OCI-M2 (cell line): ENCODE results near the gene TRAK1.

Experiments
- DNase-seq: peaks from one replicate; lab custom pipeline; 2025; ENCODE audit not compliant: unreplicated experiment; lab: John Stamatoyannopoulos, UW

Gene TRAK1

GRCh38 chr3:42066516-42067181, 24.5 kb upstream of the TRAK1 start:
- no peak for DNase-seq

- no peak for DNase-seq
Observed at GRCh38 chr3:42067326-42067725, 23.8 kb upstream of the TRAK1 start.

GRCh38 chr3:42068303-42069088, 22.7 kb upstream of the TRAK1 start:
- DNase-seq: no peak

DNA sequence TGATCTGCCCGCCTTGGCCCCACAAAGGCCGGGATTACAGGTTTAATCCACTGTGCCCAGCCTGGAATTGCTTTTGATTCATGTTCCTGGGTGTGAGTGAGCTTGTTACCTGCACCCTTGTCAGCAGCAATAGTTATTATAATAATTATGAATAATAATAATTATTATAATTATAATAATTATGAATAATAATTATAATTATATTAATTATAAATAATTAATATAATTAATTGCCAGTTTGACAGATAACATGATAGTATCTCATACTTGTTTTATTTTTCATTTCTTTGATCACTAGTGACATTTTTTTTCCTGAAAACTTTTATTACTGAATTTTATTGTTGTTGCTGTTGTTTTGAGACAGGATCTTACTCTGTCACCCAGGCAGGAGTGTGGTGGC, 21.1 kb upstream of the TRAK1 start:
- DNase-seq: no peak

DNA sequence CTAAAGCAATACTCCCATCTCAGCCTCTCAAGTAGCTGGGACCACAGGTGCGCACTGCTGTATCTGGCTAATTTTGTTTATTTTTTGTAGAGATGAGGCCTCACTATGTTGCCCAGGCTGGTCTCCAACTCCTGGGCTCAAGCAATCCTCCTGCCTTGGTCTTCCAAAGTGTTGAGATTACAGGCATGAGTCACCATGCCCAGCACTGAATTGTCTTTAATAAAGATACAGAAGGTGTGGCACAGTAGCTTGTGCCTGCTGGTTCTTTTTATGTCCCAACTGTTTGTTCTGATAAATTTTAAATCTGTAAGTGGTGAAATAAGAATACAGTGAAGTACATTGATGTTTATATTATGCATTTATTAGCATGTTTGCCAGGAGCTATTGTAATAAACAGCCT, 20.6 kb upstream of the TRAK1 start:
- no peak for DNase-seq

DNA sequence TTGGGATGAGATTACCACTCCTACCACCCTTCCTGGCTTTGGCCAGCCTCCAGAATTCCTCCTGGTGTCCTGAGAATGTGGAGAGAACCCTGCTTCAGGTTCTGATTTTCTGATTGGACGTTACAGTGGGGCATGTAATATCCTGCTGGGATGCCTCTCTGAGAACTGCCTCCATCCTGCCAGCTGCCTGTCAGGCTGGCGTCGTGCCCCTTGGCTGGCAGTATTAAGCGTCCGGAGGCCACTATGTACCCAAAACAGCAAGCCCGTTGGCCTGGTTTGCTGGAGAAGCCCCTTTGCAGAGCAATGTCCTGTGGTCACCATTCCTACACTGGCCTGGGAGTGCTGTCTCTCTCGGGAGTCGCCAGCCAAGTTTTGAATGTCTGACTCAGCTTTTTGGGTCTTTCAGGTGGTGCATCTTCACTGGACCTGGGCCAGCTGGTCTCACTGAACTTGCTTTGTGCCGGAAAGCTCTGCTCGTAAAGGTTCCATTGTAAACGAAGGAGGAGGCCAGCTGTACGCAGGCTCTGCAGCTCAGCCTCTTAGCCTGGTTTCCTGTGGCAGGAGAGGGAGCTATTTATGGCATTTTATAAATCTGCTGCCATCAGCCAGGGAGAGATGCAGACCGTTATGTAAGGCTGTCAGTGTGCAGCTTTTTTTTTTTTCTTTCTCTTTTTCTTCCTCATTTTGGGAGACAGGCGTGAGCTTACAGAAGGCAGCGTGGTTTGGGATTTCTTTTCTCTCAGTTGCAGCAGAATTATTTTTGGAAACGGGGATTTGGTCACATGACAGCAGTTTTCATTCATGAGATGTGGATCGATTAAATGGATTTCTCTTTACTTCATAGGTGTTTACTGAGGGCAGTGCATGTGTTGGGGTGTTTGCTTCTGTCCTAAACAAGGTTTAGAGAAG, 19.0 kb upstream of the TRAK1 start:
- DNase-seq: no peak

DNA sequence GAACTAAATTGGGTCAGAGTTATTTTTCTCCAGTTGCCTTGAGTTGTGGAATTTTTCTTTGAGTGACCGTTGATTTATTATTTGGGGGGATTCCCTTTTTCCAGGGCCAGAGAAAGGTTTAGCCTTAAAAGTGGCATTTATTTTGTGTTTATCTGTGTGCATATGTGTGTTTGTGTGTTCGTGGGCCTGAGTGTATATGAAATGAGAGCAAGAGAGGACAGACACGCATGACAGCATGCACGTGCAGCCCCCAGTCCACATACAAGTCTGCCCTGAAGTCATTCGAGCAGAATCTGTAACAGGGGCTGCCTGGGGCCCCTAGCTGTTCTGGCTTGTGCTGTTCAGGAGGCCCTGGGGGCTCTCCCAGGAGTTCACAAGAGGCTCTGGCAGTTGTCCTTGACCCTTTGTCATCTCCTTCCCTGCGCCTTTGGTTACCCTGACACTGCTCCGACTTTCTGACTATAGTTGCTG, 18.3 kb upstream of the TRAK1 start:
- DNase-seq: no peak

GRCh38 chr3:42077785-42078184, 13.4 kb upstream of the TRAK1 start:
- no peak for DNase-seq

- DNase-seq: no peak
Observed at GRCh38 chr3:42078677-42079076, 12.5 kb upstream of the TRAK1 start.

- no peak for DNase-seq
Observed at GRCh38 chr3:42079701-42080452, 11.3 kb upstream of the TRAK1 start.

GRCh38 chr3:42080453-42080872, 10.7 kb upstream of the TRAK1 start:
- no peak for DNase-seq

DNA sequence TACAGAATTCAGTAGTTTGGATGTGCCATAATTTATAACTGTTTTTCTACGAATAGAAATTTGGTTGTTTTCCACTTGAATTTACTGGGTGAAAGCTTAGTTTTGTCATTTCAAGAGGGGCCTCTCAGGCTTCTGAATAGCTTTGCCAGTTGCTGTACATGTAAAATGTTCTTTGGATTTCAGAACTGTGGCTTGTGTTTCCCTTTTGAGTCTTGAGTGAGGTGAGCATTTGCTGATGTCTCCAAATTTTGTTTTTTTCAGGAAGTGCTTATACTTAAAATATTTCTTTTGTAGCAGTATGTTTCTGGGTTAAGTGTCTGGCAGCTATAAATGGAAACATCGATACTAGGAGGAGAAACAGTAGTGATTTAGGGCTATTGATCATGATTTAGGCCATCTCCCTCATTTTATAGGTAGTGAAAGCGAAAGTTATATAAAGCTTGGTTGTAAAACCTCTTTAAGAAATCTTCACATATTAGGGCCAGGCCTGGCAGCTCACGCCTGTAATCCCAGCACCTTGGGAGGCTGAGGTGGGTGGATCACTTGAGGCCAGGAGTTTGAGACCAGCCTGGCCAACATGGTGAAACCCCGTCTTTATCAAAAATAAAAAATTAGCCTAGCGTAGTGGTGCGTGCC, 9.2 kb upstream of the TRAK1 start:
- no peak for DNase-seq

DNA sequence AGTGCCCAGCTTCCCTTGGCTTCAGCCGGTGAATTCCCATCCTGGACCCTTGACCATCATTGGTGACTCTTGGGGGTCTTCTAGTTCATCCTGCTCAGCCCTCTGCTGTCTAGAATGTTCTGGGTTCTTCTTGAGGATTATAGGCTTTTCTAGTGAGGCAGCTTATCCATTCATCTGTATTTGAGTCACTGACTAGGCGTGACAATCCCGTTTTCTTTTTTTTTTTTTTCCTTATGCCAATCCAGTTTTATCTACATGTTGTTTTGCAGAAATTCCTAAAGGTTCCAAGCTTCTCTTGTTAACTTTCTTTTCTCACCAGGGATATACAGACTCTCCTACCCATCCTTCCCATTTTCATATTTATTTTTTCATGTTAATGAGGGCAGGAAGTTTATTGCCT, 6.6 kb upstream of the TRAK1 start:
- no peak for DNase-seq

DNA sequence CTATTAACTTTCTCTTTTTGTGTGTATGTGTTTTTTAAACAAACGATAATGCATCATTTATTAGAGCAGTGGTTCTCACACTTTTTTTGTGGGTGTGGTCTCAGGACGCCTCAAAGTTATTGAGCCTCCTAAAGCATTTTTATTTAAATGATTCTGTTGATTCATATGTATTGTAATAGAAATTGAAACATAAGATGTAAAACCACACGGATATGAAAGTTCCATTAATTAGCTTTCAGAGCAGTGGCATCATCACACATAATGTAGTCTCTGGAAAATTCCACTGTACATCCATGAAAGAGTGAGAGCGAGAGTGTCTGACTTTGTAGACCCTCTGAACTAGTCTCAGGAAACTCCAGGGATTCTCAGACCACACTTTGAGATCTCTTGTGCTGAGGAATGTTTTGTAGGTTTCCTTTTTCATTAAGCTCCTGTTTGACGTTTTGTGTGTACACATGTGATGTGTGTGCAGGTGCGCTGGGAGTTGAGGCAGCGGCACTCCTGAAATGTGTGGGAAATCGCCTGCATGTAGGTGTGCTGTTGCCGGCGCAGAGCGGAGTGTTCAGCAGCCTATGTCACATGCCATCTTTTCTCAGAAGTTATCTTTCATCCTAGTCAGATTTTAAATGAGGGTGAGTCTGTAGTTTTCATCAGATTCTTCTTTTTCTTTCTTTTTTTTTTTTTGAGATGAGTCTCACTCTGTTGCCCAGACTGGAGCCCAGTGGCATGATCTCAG, 5.3 kb upstream of the TRAK1 start:
- DNase-seq: no peak

- DNase-seq: no peak
Observed at GRCh38 chr3:42088803-42089530, 2.2 kb upstream of the TRAK1 start.

GRCh38 chr3:42092006-42092405, 849 bp downstream of the TRAK1 start:
- no peak for DNase-seq

GRCh38 chr3:42094128-42094527, 3.0 kb downstream of the TRAK1 start:
- DNase-seq: no peak

DNA sequence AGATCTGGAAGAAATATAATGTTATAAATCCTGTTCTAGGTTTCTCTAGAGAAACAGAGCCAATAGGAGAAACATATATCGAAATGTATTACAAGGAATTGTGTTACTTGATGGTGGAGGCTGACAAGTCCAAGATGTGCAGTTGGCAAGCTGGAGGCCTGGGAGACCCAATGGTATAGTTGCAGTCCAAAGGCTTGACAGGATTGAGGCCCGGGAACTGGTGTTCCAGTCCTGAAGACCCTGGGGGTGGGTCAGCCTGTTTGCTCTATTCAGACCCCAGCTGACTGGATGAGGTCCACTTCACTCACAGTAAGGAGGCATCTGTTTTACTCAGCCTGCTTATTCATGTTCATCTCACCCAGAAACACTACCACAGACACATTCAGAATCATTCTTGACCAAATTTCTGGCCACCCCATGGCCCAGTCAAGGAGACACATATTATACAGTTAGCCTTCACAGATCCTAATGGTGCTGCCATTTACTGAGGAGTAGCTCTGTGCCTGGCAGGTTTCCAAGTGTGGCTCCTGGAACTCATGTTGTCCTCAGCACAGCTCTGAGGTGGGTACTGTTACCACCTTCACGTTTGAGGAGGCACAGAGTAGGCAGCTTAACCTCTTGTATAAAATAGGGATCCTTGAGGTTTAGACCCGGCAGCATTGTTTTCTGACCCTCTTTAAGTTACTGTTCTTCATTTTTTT, 3.7 kb downstream of the TRAK1 start:
- no peak for DNase-seq
